Rectal smooth muscle tissue (tissue), 1 donor: ENCODE measurements around the gene EFCAB11.
"Not testable (repeated sequence)": the region's sequence is repeated elsewhere in the genome, so short reads cannot be mapped to it uniquely, and the experiment has no call there.

Experiments
- H3K27ac ChIP-seq: one replicate; pipeline ENCODE4 v1.7.0; 2013; ENCODE audit warnings: low read depth, low read length, inconsistent platforms
- H3K27me3 ChIP-seq: one replicate; pipeline ENCODE4 v1.7.0; 2013; ENCODE audit warnings: low read length; ENCODE audit not compliant: control insufficient read depth, insufficient read depth
- H3K36me3 ChIP-seq: one replicate; pipeline ENCODE4 v1.7.0; 2013; ENCODE audit warnings: low read length; ENCODE audit not compliant: control insufficient read depth, insufficient read depth
- H3K4me1 ChIP-seq: one replicate; pipeline ENCODE4 v1.7.0; 2013; ENCODE audit warnings: low read length; ENCODE audit not compliant: control insufficient read depth, insufficient read depth
- H3K4me3 ChIP-seq: one replicate; pipeline ENCODE4 v1.7.0; 2013; ENCODE audit warnings: low read length
- H3K9ac ChIP-seq: one replicate; pipeline ENCODE4 v1.7.0; 2013; ENCODE audit warnings: low read length

EFCAB11 gene

DNA sequence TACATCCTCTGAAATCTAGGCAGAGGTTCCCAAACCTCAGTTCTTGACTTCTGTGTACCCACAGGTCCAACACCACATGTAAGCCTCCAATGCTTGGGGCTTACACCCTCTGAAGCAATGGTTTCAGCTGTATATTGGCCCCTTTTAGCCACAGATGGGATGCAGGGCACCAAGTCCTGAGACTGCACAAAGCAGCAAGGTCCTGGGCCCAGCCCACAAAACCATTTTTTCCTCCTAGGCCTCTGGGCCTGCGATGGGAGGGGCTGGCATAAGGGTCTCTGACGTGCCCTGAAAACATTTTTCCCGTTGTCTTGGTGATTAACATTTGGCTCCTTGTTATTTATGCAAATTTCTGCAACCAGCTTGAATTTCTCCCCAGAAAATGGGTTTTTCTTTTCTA is 80.4 kb downstream of the EFCAB11 start:
- H3K27ac ChIP-seq, H3K4me1 ChIP-seq, H3K9ac ChIP-seq, H3K36me3 ChIP-seq, H3K27me3 ChIP-seq, H3K4me3 ChIP-seq: not testable (repeated sequence)

- Histone ChIP-seq H3K27me3 (no peaks in the 10 kb centered on the region), H3K27ac (no peak overlapping the region), H3K4me1 (no peaks in the 10 kb centered on the region), H3K9ac (no peak overlapping the region), H3K4me3 (no peak overlapping the region), H3K36me3 (no peaks in the 10 kb centered on the region)
Observed at GRCh38 chr14:89870316-89870715, 84.2 kb downstream of the EFCAB11 start.

DNA sequence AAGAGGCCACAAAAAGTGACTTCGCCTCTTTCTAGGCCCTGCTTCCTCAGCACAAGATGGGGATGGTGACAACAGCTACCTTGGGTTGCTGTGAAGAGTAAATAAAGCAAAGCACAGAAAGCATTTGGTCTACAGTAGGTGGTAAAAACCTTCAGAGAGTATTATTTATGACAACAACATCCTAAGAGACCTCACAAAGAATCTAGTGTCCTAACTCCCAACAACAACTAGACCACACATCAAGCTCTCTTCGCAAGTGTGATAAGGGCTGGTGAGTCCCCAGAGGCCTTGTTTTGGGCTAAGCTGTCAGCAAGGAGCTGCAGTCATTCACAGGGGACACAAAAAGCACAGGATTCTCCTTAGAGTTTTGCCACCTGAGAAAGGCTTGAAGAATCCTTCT is 84.9 kb downstream of the EFCAB11 start:
- H3K4me3 ChIP-seq: no peak overlapping the region
- no peak overlapping the region for H3K27ac ChIP-seq
- H3K9ac ChIP-seq: no peak overlapping the region
- H3K36me3 ChIP-seq: no peaks in the 10 kb centered on the region
- H3K4me1 ChIP-seq: no peaks in the 10 kb centered on the region
- H3K27me3 ChIP-seq: no peaks in the 10 kb centered on the region

DNA sequence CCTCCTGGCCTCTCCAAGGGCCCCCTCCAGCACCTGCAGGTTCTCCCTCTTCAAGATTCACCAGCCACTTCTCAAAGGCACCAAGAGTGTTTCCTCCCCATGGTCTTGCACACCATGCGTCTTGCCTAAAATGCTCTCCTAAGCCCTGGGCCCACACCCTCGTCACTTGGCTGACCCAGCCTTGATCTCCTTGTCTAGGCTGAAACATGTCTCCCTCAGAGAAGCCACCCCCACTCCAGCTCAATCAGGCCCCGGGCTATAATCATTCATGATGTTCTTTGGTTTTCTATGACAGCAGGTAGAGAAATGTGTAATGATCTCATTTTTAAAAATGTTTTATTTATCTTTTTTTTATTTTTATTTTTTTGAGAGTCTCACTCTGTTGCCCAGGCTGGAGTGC is 88.1 kb downstream of the EFCAB11 start:
- H3K36me3 ChIP-seq: no peaks in the 10 kb centered on the region
- no peak overlapping the region for H3K4me3 ChIP-seq
- no peaks in the 10 kb centered on the region for H3K4me1 ChIP-seq
- H3K9ac ChIP-seq: no peak overlapping the region
- no peaks in the 10 kb centered on the region for H3K27me3 ChIP-seq
- H3K27ac ChIP-seq: no peak overlapping the region

GRCh38 chr14:89865153-89865552 is 89.4 kb downstream of the EFCAB11 start:
- H3K36me3 ChIP-seq: no peaks in the 10 kb centered on the region
- H3K27ac ChIP-seq: no peak overlapping the region
- H3K4me1 ChIP-seq: no peaks in the 10 kb centered on the region
- H3K27me3 ChIP-seq: no peaks in the 10 kb centered on the region
- no peak overlapping the region for H3K9ac ChIP-seq
- no peak overlapping the region for H3K4me3 ChIP-seq

DNA sequence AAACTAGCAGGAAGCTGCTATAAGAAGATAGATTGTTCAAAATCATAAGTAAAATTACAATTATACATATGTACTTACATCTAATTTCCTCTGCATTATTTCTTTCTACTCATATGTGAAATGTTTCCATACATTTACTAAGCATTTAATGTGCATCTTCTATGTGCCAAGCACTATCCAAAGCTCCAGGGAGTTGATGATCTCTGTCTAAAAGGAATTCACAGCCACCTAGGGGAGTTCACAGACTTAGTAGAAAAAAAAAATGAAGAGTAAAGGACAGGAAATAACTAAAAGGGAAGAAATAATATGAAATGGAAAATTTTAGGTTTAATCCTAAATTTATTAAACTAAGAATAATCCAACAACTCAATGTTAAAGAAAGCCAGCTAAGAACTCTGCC is 91.7 kb downstream of the EFCAB11 start:
- no peaks in the 10 kb centered on the region for H3K36me3 ChIP-seq
- no peaks in the 10 kb centered on the region for H3K4me1 ChIP-seq
- H3K4me3 ChIP-seq: no peak overlapping the region
- no peak overlapping the region for H3K9ac ChIP-seq
- no peak overlapping the region for H3K27ac ChIP-seq
- H3K27me3 ChIP-seq: no peaks in the 10 kb centered on the region

GRCh38 chr14:89861630-89862029 is 92.9 kb downstream of the EFCAB11 start:
- no peak overlapping the region for H3K27ac ChIP-seq

DNA sequence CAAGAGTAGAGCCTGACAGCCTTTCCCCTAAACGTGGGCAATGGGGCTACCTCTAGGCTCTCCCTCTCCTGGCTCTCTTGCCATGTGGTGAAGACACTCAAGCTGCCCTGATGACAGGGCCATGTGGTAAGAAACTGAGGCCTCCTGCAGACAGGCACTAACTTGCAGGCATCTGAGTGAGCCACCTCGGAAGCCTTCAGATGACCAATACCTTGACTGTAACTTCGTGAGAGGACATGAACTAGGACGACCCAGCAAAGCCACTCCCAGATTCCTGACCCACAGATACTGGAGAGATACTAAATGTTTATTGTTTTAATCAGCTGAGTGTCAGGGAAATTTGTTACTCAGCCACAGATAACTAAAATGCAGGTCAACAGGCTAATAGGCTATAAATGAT is 96.4 kb downstream of the EFCAB11 start:
- Histone ChIP-seq H3K4me3 (no peak overlapping the region), H3K4me1 (no peaks in the 10 kb centered on the region), H3K36me3 (no peaks in the 10 kb centered on the region), H3K27me3 (no peaks in the 10 kb centered on the region), H3K27ac (no peak overlapping the region), H3K9ac (no peak overlapping the region)

More at GRCh38 chr14:89861630-89862029, 92.9 kb downstream of the EFCAB11 start:
- Histone ChIP-seq H3K9ac (no peak overlapping the region), H3K27me3 (no peaks in the 10 kb centered on the region), H3K36me3 (no peaks in the 10 kb centered on the region), H3K4me3 (no peak overlapping the region), H3K4me1 (no peaks in the 10 kb centered on the region)

- H3K27ac ChIP-seq: no peak overlapping the region
- H3K4me3 ChIP-seq: no peak overlapping the region
- no peaks in the 10 kb centered on the region for H3K4me1 ChIP-seq
- H3K27me3 ChIP-seq: no peaks in the 10 kb centered on the region
- no peaks in the 10 kb centered on the region for H3K36me3 ChIP-seq
- H3K9ac ChIP-seq: no peak overlapping the region
Observed at GRCh38 chr14:89856871-89857345, 97.6 kb downstream of the EFCAB11 start.

GRCh38 chr14:89855961-89856656 is 98.4 kb downstream of the EFCAB11 start:
- Histone ChIP-seq H3K27ac (no peak overlapping the region), H3K36me3 (no peaks in the 10 kb centered on the region)

DNA sequence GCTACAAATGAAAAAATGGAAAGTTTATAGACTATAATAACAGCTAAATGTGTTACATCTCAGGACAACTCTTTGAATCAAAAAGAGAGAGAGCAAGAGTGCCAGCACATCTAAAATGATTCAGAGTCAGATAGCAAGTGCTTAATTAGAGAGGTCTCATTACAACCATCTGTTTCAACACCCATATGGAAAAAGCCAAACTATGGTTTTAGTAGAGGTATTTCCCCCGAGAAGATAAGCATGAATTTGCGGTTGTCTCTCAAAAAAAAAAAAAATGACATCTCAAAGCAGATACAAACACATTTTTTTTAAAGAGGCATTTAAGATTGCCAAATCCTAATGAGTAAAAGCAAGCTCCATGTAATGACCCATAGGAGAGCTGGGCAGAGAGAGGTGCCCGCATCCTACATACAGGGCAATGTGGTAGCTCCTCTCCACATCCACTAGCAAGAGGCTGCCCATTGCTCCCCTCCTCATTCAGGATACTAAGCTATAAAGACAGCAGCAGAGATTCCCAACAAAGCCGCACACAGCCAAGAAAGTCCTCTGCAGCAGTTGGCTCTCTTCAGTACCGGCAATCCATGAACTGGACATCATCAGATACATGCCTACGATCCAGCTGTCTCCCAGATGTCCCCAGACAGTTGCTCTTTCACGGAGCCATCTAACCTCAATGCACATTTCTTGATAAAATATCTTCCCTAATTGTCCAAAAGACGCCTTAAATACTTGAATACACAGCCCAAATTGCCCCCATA is 100.4 kb downstream of the EFCAB11 start:
- no peak overlapping the region for H3K9ac ChIP-seq
- H3K27me3 ChIP-seq: no peaks in the 10 kb centered on the region
- no peak overlapping the region for H3K4me3 ChIP-seq
- no peaks in the 10 kb centered on the region for H3K36me3 ChIP-seq
- no peak overlapping the region for H3K27ac ChIP-seq
- no peaks in the 10 kb centered on the region for H3K4me1 ChIP-seq

More at GRCh38 chr14:89855961-89856656, 98.4 kb downstream of the EFCAB11 start:
- H3K27me3 ChIP-seq: no peaks in the 10 kb centered on the region
- no peaks in the 10 kb centered on the region for H3K4me1 ChIP-seq
- H3K9ac ChIP-seq: no peak overlapping the region
- no peak overlapping the region for H3K4me3 ChIP-seq

DNA sequence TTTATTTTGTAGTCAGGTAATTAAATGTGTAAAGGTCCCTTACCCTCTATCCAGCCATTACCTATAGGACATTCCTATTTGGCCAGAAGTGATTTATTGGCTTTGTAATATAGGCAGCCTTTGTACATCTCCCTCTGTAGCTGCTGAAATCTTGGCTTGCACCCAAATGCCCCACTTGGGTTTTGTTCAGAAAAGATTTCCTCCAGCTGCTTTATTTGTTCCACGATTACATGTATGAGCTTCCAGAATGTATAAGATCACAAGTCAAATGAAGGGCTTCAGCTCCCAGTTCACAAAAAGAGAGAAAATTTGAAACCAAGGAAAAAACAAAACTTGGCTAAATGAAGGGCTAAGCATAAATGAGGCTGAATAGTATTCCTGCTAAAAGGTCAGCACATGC is 103.4 kb downstream of the EFCAB11 start:
- H3K9ac ChIP-seq: no peak overlapping the region
- no peaks in the 10 kb centered on the region for H3K36me3 ChIP-seq
- H3K27me3 ChIP-seq: no peaks in the 10 kb centered on the region
- no peak overlapping the region for H3K4me3 ChIP-seq
- H3K4me1 ChIP-seq: no peaks in the 10 kb centered on the region
- H3K27ac ChIP-seq: no peak overlapping the region

- no peak overlapping the region for H3K9ac ChIP-seq
- no peaks in the 10 kb centered on the region for H3K36me3 ChIP-seq
- no peak overlapping the region for H3K27ac ChIP-seq
- H3K4me3 ChIP-seq: no peak overlapping the region
- H3K4me1 ChIP-seq: no peaks in the 10 kb centered on the region
- no peaks in the 10 kb centered on the region for H3K27me3 ChIP-seq
Observed at GRCh38 chr14:89849931-89850330, 104.6 kb downstream of the EFCAB11 start.
